ENCODE data around the gene AKAP8L.

Gene AKAP8L

DNA sequence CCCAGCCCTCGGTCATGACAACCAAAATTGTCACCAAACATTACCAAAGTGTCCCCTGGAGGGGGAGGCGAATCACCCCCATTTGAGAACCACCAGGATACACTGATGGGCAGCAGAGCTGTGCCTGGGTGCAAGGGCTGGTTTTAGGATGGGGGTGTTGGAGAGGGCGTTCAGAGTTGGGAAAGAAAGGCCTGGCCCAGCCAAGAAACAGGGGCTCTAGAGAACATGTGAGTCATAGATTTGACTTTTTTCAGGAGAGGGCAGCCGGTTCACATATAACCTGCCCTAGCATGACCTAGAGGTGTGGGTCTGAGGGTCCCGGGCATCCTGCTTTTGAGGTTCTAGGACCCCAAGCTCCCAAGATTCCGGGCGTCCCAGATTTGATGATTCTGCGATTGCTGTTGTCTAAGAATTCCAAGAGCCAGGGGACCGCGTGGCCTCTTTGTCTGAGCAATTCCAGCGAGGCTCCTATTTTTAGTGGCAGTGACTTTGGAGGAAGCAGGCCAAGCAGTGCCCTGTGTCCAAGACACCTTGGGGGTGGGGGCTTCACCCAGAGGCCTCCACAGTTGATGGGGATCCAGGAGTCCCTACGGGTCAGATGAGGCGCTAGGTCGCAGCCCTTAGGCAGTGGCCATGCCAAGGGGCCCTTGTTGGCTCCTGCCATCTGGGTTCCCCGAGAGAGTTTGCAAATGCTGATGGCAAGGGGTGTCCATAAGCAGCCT lies 25.9 kb upstream of the AKAP8L start:
- Histone ChIP-seq H3K36me3 (ENCODE audit: insufficient read depth, low read length) (no peaks in the 10 kb centered on the region), H3K4me3 (no peak overlapping the region), H3K9ac (ENCODE audit: insufficient read length) (no peak overlapping the region), H3K9me3 (ENCODE audit: low read depth, low read length) (no peaks in the 10 kb centered on the region), H3K27ac (no peak overlapping the region)
- no peak for DNase-seq (ENCODE audit: low read depth, low spot score)
- TF ChIP-seq EZH2 (IDR thresholded peaks at IDR 0.05) (no peak), POLR2AphosphoS5 (IDR thresholded peaks at IDR 0.05; ENCODE audit: borderline replicate concordance, low read depth, low read length) (no peak), FOXP2 (optimal IDR thresholded peaks at IDR 0.05; ENCODE audit: control extremely low read depth, extremely low read length, insufficient read depth) (no peak)

DNA sequence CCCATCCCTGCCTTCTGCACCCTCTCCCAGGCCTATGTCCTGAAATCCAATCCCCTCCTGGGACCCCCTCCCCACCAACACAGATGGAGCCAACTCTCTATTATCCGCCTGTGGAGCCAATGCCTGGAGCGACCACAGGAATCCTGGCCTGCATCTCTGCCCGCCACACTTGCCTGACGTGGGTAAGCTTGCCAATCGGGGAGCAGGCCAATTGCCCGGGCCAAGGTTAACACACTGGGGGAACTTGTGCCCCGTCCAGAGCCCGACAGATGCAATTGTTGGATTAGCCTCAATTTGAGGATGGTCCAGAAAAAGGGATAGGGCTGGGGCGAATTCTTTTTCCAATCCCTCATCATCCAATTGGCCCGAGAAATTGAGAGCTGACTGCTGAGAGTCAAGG lies 25.1 kb upstream of the AKAP8L start:
- H3K27ac ChIP-seq = no peak overlapping the region
- no peaks in the 10 kb centered on the region for H3K9me3 ChIP-seq (ENCODE audit: low read depth, low read length)
- TF ChIP-seq POLR2AphosphoS5 (IDR thresholded peaks at IDR 0.05; ENCODE audit: borderline replicate concordance, low read depth, low read length) (no peak), FOXP2 (optimal IDR thresholded peaks at IDR 0.05; ENCODE audit: control extremely low read depth, extremely low read length, insufficient read depth) (no peak), EZH2 (IDR thresholded peaks at IDR 0.05) (no peak)
- no peak overlapping the region for H3K9ac ChIP-seq (ENCODE audit: insufficient read length)
- DNase-seq (ENCODE audit: low read depth, low spot score) = no peak
- no peaks in the 10 kb centered on the region for H3K36me3 ChIP-seq (ENCODE audit: insufficient read depth, low read length)
- no peak overlapping the region for H3K4me3 ChIP-seq

DNA sequence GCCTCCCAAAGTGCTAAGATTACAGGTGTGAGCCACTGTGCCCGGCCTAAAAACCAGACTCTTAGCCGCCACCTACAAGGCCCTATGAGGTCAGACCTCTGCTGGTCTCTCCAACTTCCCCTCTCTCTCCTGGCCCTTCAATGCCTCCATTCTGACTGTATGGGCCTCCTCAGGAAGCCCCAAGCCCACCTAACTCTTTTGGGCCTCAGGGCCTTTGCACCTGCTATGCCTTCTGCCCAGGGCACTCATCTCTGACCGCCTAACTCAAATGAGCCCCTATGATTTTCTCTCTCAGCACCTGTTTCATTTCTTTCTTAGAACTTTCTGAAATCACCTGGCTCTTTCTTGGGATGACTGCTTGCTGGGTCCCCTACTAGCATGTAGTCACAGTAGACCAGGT lies 24.5 kb upstream of the AKAP8L start:
- no peak for DNase-seq (ENCODE audit: low read depth, low spot score)
- Histone ChIP-seq H3K4me3 (no peak overlapping the region), H3K9me3 (ENCODE audit: low read depth, low read length) (no peaks in the 10 kb centered on the region), H3K27ac (no peak overlapping the region), H3K36me3 (ENCODE audit: insufficient read depth, low read length) (no peaks in the 10 kb centered on the region), H3K9ac (ENCODE audit: insufficient read length) (no peak overlapping the region)
- no peak for TF ChIP-seq EZH2 (IDR thresholded peaks at IDR 0.05)
- TF ChIP-seq POLR2AphosphoS5 (IDR thresholded peaks at IDR 0.05; ENCODE audit: borderline replicate concordance, low read depth, low read length) = no peak

GRCh38 chr19:15442142-15442920 lies 23.5 kb upstream of the AKAP8L start:
- no peak overlapping the region for H3K27ac ChIP-seq
- H3K4me3 ChIP-seq = no peak overlapping the region
- no peaks in the 10 kb centered on the region for H3K36me3 ChIP-seq (ENCODE audit: insufficient read depth, low read length)
- H3K9me3 ChIP-seq (ENCODE audit: low read depth, low read length) = no peaks in the 10 kb centered on the region
- DNase-seq (ENCODE audit: low read depth, low spot score) = no peak
- no peak overlapping the region for H3K9ac ChIP-seq (ENCODE audit: insufficient read length)
- no peak for TF ChIP-seq EZH2 (IDR thresholded peaks at IDR 0.05)
- TF ChIP-seq FOXP2 (optimal IDR thresholded peaks at IDR 0.05; ENCODE audit: control extremely low read depth, extremely low read length, insufficient read depth) = no peak
- no peak for TF ChIP-seq POLR2AphosphoS5 (IDR thresholded peaks at IDR 0.05; ENCODE audit: borderline replicate concordance, low read depth, low read length)

DNA sequence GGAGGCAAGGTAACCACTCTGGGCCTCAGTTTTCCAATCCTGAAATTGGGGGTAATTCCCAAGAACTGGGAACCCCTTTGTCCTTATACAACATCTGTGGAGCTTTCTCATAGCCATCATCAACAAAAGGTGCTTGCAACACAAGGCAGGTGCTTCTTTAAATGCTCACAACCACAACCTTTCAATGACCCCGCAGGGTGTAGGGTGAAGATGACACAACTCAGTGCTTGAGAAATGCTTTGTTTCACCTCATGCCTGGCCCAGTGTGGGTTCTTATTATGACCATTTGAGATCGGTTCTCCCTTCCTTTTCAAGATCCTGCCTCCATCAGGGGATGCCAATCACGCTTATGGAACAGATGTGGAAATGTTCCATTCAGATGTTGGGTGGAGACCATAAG lies 22.5 kb upstream of the AKAP8L start:
- Histone ChIP-seq H3K9ac (ENCODE audit: insufficient read length) (no peak overlapping the region), H3K27ac (no peak overlapping the region), H3K4me3 (no peak overlapping the region), H3K36me3 (ENCODE audit: insufficient read depth, low read length) (no peaks in the 10 kb centered on the region), H3K9me3 (ENCODE audit: low read depth, low read length) (no peaks in the 10 kb centered on the region)
- no peak for DNase-seq (ENCODE audit: low read depth, low spot score)
- no peak for TF ChIP-seq FOXP2 (optimal IDR thresholded peaks at IDR 0.05; ENCODE audit: control extremely low read depth, extremely low read length, insufficient read depth)
- TF ChIP-seq POLR2AphosphoS5 (IDR thresholded peaks at IDR 0.05; ENCODE audit: borderline replicate concordance, low read depth, low read length) = no peak
- no peak for TF ChIP-seq EZH2 (IDR thresholded peaks at IDR 0.05)

DNA sequence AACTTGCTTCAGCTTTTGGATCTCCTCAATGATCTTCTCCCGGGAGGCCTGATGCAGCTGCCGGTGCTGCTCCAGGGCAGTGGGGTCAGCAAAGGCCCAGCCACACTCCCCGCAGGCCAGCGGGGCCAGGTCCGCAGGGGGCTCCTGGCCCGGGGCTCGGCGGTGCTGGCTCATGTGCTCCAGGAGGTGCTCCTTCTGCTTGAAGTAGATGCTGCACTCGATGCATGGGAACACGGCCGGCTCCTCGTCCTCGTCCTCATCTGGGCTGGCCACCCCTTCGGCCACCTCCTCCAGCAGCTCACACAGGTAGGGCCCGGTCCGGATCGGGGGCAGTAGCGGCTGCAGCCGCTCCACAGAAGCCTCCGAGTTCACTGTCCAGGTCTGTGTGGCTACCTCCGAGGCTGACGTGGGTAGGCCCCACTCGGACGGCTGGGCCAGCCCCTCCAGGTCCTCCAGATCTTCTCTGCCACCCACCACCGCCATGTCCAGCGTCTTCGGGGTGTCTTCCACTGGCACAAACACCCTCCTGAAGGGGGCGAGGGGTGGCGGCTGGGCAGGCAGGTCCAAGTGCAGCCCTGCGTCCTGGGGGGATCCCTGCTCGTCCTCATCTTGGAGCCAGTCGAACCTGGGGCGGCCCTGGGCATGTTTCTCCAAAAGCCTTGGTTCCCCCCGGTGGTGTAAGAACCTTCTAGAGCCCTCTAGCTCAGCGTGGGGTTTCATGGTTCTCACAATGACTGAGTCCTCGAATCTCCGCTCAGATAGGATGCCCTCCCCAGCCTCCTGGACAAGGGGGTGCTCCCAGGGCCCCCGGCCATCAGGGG lies 21.2 kb upstream of the AKAP8L start:
- Histone ChIP-seq H3K27ac (no peak overlapping the region), H3K9ac (ENCODE audit: insufficient read length) (no peak overlapping the region), H3K9me3 (ENCODE audit: low read depth, low read length) (no peaks in the 10 kb centered on the region), H3K4me3 (no peak overlapping the region), H3K36me3 (ENCODE audit: insufficient read depth, low read length) (no peaks in the 10 kb centered on the region)
- no peak for DNase-seq (ENCODE audit: low read depth, low spot score)
- TF ChIP-seq EZH2 (IDR thresholded peaks at IDR 0.05) (no peak), FOXP2 (optimal IDR thresholded peaks at IDR 0.05; ENCODE audit: control extremely low read depth, extremely low read length, insufficient read depth) (no peak), POLR2AphosphoS5 (IDR thresholded peaks at IDR 0.05; ENCODE audit: borderline replicate concordance, low read depth, low read length) (no peak)

DNA sequence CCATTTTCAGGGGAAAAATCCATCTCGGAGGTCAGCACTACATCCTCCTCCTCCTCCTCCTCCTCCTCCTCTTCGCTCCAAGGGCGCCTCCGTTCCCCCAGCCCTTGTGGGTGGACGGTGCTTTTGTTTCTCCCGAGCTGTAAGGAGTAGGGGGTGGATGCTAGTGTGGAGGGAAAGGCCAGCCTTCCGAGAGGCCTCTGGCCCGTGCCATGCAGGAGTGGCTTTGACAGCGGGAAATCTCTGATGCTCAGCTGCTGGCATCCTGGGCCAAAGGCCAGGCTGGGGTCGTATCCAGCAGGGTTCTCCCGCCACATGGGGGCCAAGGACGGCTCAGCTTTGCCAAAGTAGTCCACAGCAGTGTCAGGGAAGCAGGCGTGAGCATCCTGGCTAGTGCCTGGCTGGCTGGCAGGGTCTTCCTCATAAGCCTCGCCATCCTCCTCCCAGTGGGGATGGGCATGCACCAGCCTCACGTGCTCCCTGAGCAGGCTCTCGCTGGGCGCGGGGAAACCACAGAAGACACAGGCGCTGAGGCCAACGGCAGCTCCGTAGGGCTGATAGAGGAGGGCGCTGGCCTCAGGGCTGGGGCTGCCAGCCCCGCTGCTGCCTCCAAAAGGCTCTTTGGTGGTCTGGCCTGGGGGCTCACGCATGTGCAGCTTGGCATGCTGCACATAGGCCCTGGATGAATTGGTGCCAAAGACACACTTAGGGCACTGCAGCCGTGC lies 20.5 kb upstream of the AKAP8L start:
- Histone ChIP-seq H3K9me3 (ENCODE audit: low read depth, low read length) (no peaks in the 10 kb centered on the region), H3K9ac (ENCODE audit: insufficient read length) (no peak overlapping the region)
- DNase-seq (ENCODE audit: low read depth, low spot score) = no peak

More for the DNA sequence above, 20.5 kb upstream of the AKAP8L start:
- Histone ChIP-seq H3K27ac (no peak overlapping the region), H3K4me3 (no peak overlapping the region), H3K36me3 (ENCODE audit: insufficient read depth, low read length) (no peaks in the 10 kb centered on the region)
- TF ChIP-seq POLR2AphosphoS5 (IDR thresholded peaks at IDR 0.05; ENCODE audit: borderline replicate concordance, low read depth, low read length) (no peak), FOXP2 (optimal IDR thresholded peaks at IDR 0.05; ENCODE audit: control extremely low read depth, extremely low read length, insufficient read depth) (no peak), EZH2 (IDR thresholded peaks at IDR 0.05) (no peak)
